ENCODE data around the gene KLF18. TPM values are rescaled to one million over a fixed set of nuclear protein-coding genes. Genes with fewer than 3 reads are reported as not detected.

Gene KLF18
- polyA plus RNA-seq, 1 donor (not counting 4 experiments of a cell fraction or from before 2014, with no cell fraction given) = not detected

- no peaks in the 10 kb centered on the region for H4K20me1 ChIP-seq (ENCODE audit: control insufficient read depth, extremely low read depth, insufficient read depth, low read length)
- no peaks in the 10 kb centered on the region for H3K9me1 ChIP-seq (ENCODE audit: control insufficient read depth, extremely low read depth, insufficient read depth, low read length)
- no peaks in the 10 kb centered on the region for H3K36me3 ChIP-seq (ENCODE audit: control insufficient read depth in 2 of 2, extremely low read depth in 1 of 2, insufficient read depth in 2 of 2, low read length in 2 of 2)
- H3K4me3 ChIP-seq (ENCODE audit: control insufficient read depth in 2 of 3, extremely low read depth in 1 of 3, insufficient read depth in 2 of 3, low read depth in 1 of 3, low read length in 3 of 3) = no peak overlapping the region
- no peaks in the 10 kb centered on the region for H3K79me2 ChIP-seq (ENCODE audit: control insufficient read depth, insufficient read depth, low read length)
- H3K9me3 ChIP-seq (ENCODE audit: control insufficient read depth, low read depth, low read length) = no peaks in the 10 kb centered on the region
- no peak overlapping the region for H3K9ac ChIP-seq (ENCODE audit: control insufficient read depth, extremely low read depth, insufficient read depth, low read length)
- H3K27me3 ChIP-seq (ENCODE audit: control insufficient read depth, extremely low read depth, insufficient read depth, low read length) = no peaks in the 10 kb centered on the region
- TF ChIP-seq EZH2 (IDR thresholded peaks at IDR 0.05; ENCODE audit: low read length) = no peak
- peak in 1 of 3 experiments; percentile 10 for TF ChIP-seq CTCF (optimal IDR thresholded peaks at IDR 0.05 in 1 of 3, IDR thresholded peaks at IDR 0.05 in 1 of 3, conservative IDR thresholded peaks at IDR 0.05 in 1 of 3; ENCODE audit: extremely low read depth in 1 of 3, insufficient read depth in 2 of 3, low read length in 3 of 3)
- H2AFZ ChIP-seq (ENCODE audit: control insufficient read depth, low read length) = no peak overlapping the region
- no peaks in the 10 kb centered on the region for H3K4me1 ChIP-seq (ENCODE audit: control insufficient read depth, extremely low read depth, insufficient read depth, low read length)
- H3K4me2 ChIP-seq (ENCODE audit: control insufficient read depth, extremely low read depth, insufficient read depth, low read depth, low read length) = no peak overlapping the region
- no peak for FAIRE-seq
- no peak for DNase-seq (ENCODE audit: low read depth, low spot score)
- dilution Hi-C loops (cut with MboI; ENCODE audit: extremely low pct_ligation_motif_present, low sequenced_read_pairs) = no loop called here
- no peak overlapping the region for H3K27ac ChIP-seq (ENCODE audit: control insufficient read depth, insufficient read depth, low read length)
Measured at GRCh38 chr1:44170281-44170823, 28.9 kb upstream of the KLF18 start.

GRCh38 chr1:44168520-44169098 lies 27.2 kb upstream of the KLF18 start:
- Histone ChIP-seq H3K27ac (ENCODE audit: control insufficient read depth, insufficient read depth, low read length) (no peak overlapping the region), H3K4me1 (ENCODE audit: control insufficient read depth, extremely low read depth, insufficient read depth, low read length) (no peaks in the 10 kb centered on the region), H3K4me3 (ENCODE audit: control insufficient read depth in 2 of 3, extremely low read depth in 1 of 3, insufficient read depth in 2 of 3, low read depth in 1 of 3, low read length in 3 of 3) (no peak overlapping the region), H4K20me1 (ENCODE audit: control insufficient read depth, extremely low read depth, insufficient read depth, low read length) (no peaks in the 10 kb centered on the region), H2AFZ (ENCODE audit: control insufficient read depth, low read length) (no peak overlapping the region), H3K9me3 (ENCODE audit: control insufficient read depth, low read depth, low read length) (no peaks in the 10 kb centered on the region), H3K9me1 (ENCODE audit: control insufficient read depth, extremely low read depth, insufficient read depth, low read length) (no peaks in the 10 kb centered on the region), H3K79me2 (ENCODE audit: control insufficient read depth, insufficient read depth, low read length) (no peaks in the 10 kb centered on the region), H3K9ac (ENCODE audit: control insufficient read depth, extremely low read depth, insufficient read depth, low read length) (no peak overlapping the region), H3K4me2 (ENCODE audit: control insufficient read depth, extremely low read depth, insufficient read depth, low read depth, low read length) (no peak overlapping the region), H3K36me3 (ENCODE audit: control insufficient read depth in 2 of 2, extremely low read depth in 1 of 2, insufficient read depth in 2 of 2, low read length in 2 of 2) (no peaks in the 10 kb centered on the region), H3K27me3 (ENCODE audit: control insufficient read depth, extremely low read depth, insufficient read depth, low read length) (no peaks in the 10 kb centered on the region)
- TF ChIP-seq EZH2 (IDR thresholded peaks at IDR 0.05; ENCODE audit: low read length) = no peak
- peak in 1 of 3 experiments; percentile 50 for TF ChIP-seq CTCF (optimal IDR thresholded peaks at IDR 0.05 in 1 of 3, IDR thresholded peaks at IDR 0.05 in 1 of 3, conservative IDR thresholded peaks at IDR 0.05 in 1 of 3; ENCODE audit: extremely low read depth in 1 of 3, insufficient read depth in 2 of 3, low read length in 3 of 3)
- dilution Hi-C loops (cut with MboI; ENCODE audit: extremely low pct_ligation_motif_present, low sequenced_read_pairs) = no loop called here
- FAIRE-seq (no peak), DNase-seq (ENCODE audit: low read depth, low spot score) (no peak)

Measured in keratinocyte (primary cell).